GM13976 (cell line): ENCODE measurements around the gene ABLIM2.

Source experiments
- DNase-seq: peaks from one replicate; pipeline ENCODE4 v3.0.0; 2012; ENCODE audit warnings: low spot score
- CTCF ChIP-seq: IDR thresholded peaks from 2 replicates; pipeline ENCODE4 v1.5.1; 2012; ENCODE audit warnings: borderline replicate concordance, mild to moderate bottlenecking; ENCODE audit not compliant: insufficient read depth; ENCODE audit errors: extremely low read depth, missing control alignments, control extremely low read depth
- in situ Hi-C: fragments of 300-500 bp; cut with MboI; formaldehyde crosslinking; loops from one replicate; pipeline ENCODE4 v1.12.0; 2022; ENCODE audit warnings: low sequenced_read_pairs, mixed read lengths, inconsistent platforms; ENCODE audit not compliant: unreplicated experiment

The ABLIM2 gene

GRCh38 chr4:8108261-8108660 is 50.4 kb downstream of the ABLIM2 start:
- in situ Hi-C loops, result no loop called here
- no peak for DNase-seq
- no peak for TF ChIP-seq CTCF

- in situ Hi-C loops, result no loop called here
- DNase-seq, result no peak
- TF ChIP-seq CTCF, result no peak
Observed at GRCh38 chr4:8107146-8107657, 51.4 kb downstream of the ABLIM2 start.

GRCh38 chr4:8106451-8107025 is 52.1 kb downstream of the ABLIM2 start:
- in situ Hi-C loops, result no loop called here
- no peak for DNase-seq
- no peak for TF ChIP-seq CTCF

- DNase-seq, result no peak
- TF ChIP-seq CTCF, result no peak
- in situ Hi-C loops, result no loop called here
Observed at GRCh38 chr4:8105306-8106100, 53.1 kb downstream of the ABLIM2 start.

GRCh38 chr4:8104491-8105305 is 53.9 kb downstream of the ABLIM2 start:
- no peak for TF ChIP-seq CTCF
- no peak for DNase-seq
- in situ Hi-C loops, result no loop called here

- no peak for DNase-seq
- no peak for TF ChIP-seq CTCF
- in situ Hi-C loops, result no loop called here
Observed at GRCh38 chr4:8103421-8104390, 54.9 kb downstream of the ABLIM2 start.
